ENCODE measurements around the gene MUC5AC. TPM values are rescaled to one million over a fixed set of nuclear protein-coding genes. Genes with fewer than 3 reads are reported as not detected.
"Not testable (repeated sequence)": the region's sequence is repeated elsewhere in the genome, so short reads cannot be mapped to it uniquely, and the experiment has no call there.

The MUC5AC gene
- total RNA-seq, 1 donor: under 0.01 TPM

- H3K27me3 ChIP-seq (ENCODE audit: insufficient read depth, low read length): no peaks in the 10 kb centered on the region
- no peak overlapping the region for H3K4me3 ChIP-seq (ENCODE audit: low read length)
- H3K4me1 ChIP-seq (ENCODE audit: insufficient read depth, low read length): no peaks in the 10 kb centered on the region
- H3K9me3 ChIP-seq (ENCODE audit: low read depth, low read length): no peaks in the 10 kb centered on the region
Observed at GRCh38 chr11:1237128-1237580, 79.4 kb downstream of the MUC5AC start.

GRCh38 chr11:1237851-1238250, 80.1 kb downstream of the MUC5AC start:
- Histone ChIP-seq H3K4me3 (ENCODE audit: low read length) (no peak overlapping the region), H3K27me3 (ENCODE audit: insufficient read depth, low read length) (no peaks in the 10 kb centered on the region), H3K9me3 (ENCODE audit: low read depth, low read length) (no peaks in the 10 kb centered on the region), H3K4me1 (ENCODE audit: insufficient read depth, low read length) (no peaks in the 10 kb centered on the region)

GRCh38 chr11:1238767-1239595, 81.2 kb downstream of the MUC5AC start:
- Histone ChIP-seq H3K9me3 (ENCODE audit: low read depth, low read length) (no peaks in the 10 kb centered on the region), H3K4me1 (ENCODE audit: insufficient read depth, low read length) (no peaks in the 10 kb centered on the region), H3K4me3 (ENCODE audit: low read length) (no peak overlapping the region), H3K27me3 (ENCODE audit: insufficient read depth, low read length) (no peaks in the 10 kb centered on the region)

- no peak overlapping the region for H3K4me3 ChIP-seq (ENCODE audit: low read length)
- H3K27me3 ChIP-seq (ENCODE audit: insufficient read depth, low read length): no peaks in the 10 kb centered on the region
- no peaks in the 10 kb centered on the region for H3K4me1 ChIP-seq (ENCODE audit: insufficient read depth, low read length)
- H3K9me3 ChIP-seq (ENCODE audit: low read depth, low read length): no peaks in the 10 kb centered on the region
Observed at GRCh38 chr11:1239596-1240205, 81.9 kb downstream of the MUC5AC start.

- H3K27me3 ChIP-seq (ENCODE audit: insufficient read depth, low read length): no peaks in the 10 kb centered on the region
- H3K4me3 ChIP-seq (ENCODE audit: low read length): no peak overlapping the region
- H3K9me3 ChIP-seq (ENCODE audit: low read depth, low read length): no peaks in the 10 kb centered on the region
- H3K4me1 ChIP-seq (ENCODE audit: insufficient read depth, low read length): no peaks in the 10 kb centered on the region
Observed at GRCh38 chr11:1240771-1241170, 83.0 kb downstream of the MUC5AC start.

- H3K4me3 ChIP-seq (ENCODE audit: low read length): no peak overlapping the region
- no peaks in the 10 kb centered on the region for H3K4me1 ChIP-seq (ENCODE audit: insufficient read depth, low read length)
- no peaks in the 10 kb centered on the region for H3K9me3 ChIP-seq (ENCODE audit: low read depth, low read length)
- no peaks in the 10 kb centered on the region for H3K27me3 ChIP-seq (ENCODE audit: insufficient read depth, low read length)
Observed at GRCh38 chr11:1241706-1242105, 84.0 kb downstream of the MUC5AC start.

GRCh38 chr11:1242289-1242688, 84.5 kb downstream of the MUC5AC start:
- Histone ChIP-seq H3K4me1 (ENCODE audit: insufficient read depth, low read length) (no peaks in the 10 kb centered on the region), H3K9me3 (ENCODE audit: low read depth, low read length) (no peaks in the 10 kb centered on the region), H3K27me3 (ENCODE audit: insufficient read depth, low read length) (no peaks in the 10 kb centered on the region), H3K4me3 (ENCODE audit: low read length) (no peak overlapping the region)

- not testable (repeated sequence) for H3K4me1 ChIP-seq (ENCODE audit: insufficient read depth, low read length); H3K4me3 ChIP-seq (ENCODE audit: low read length); H3K27me3 ChIP-seq (ENCODE audit: insufficient read depth, low read length); H3K9me3 ChIP-seq (ENCODE audit: low read depth, low read length)
Observed at GRCh38 chr11:1242751-1243150, 85.0 kb downstream of the MUC5AC start.

GRCh38 chr11:1243521-1243920, 85.8 kb downstream of the MUC5AC start:
- not testable (repeated sequence) for H3K4me1 ChIP-seq (ENCODE audit: insufficient read depth, low read length); H3K4me3 ChIP-seq (ENCODE audit: low read length); H3K9me3 ChIP-seq (ENCODE audit: low read depth, low read length); H3K27me3 ChIP-seq (ENCODE audit: insufficient read depth, low read length)

- not testable (repeated sequence) for H3K4me3 ChIP-seq (ENCODE audit: low read length); H3K27me3 ChIP-seq (ENCODE audit: insufficient read depth, low read length); H3K4me1 ChIP-seq (ENCODE audit: insufficient read depth, low read length); H3K9me3 ChIP-seq (ENCODE audit: low read depth, low read length)
Observed at GRCh38 chr11:1244557-1244956, 86.8 kb downstream of the MUC5AC start.

GRCh38 chr11:1245717-1246116, 88.0 kb downstream of the MUC5AC start:
- H3K9me3 ChIP-seq (ENCODE audit: low read depth, low read length); H3K27me3 ChIP-seq (ENCODE audit: insufficient read depth, low read length); H3K4me1 ChIP-seq (ENCODE audit: insufficient read depth, low read length); H3K4me3 ChIP-seq (ENCODE audit: low read length): not testable (repeated sequence)

- not testable (repeated sequence) for H3K27me3 ChIP-seq (ENCODE audit: insufficient read depth, low read length); H3K9me3 ChIP-seq (ENCODE audit: low read depth, low read length); H3K4me1 ChIP-seq (ENCODE audit: insufficient read depth, low read length); H3K4me3 ChIP-seq (ENCODE audit: low read length)
Observed at GRCh38 chr11:1246301-1246700, 88.5 kb downstream of the MUC5AC start.

- not testable (repeated sequence) for H3K4me1 ChIP-seq (ENCODE audit: insufficient read depth, low read length); H3K9me3 ChIP-seq (ENCODE audit: low read depth, low read length); H3K27me3 ChIP-seq (ENCODE audit: insufficient read depth, low read length); H3K4me3 ChIP-seq (ENCODE audit: low read length)
Observed at GRCh38 chr11:1247026-1247425, 89.3 kb downstream of the MUC5AC start.

- H3K4me1 ChIP-seq (ENCODE audit: insufficient read depth, low read length); H3K4me3 ChIP-seq (ENCODE audit: low read length); H3K9me3 ChIP-seq (ENCODE audit: low read depth, low read length); H3K27me3 ChIP-seq (ENCODE audit: insufficient read depth, low read length): not testable (repeated sequence)
Observed at GRCh38 chr11:1248951-1249350, 91.2 kb downstream of the MUC5AC start.

- H3K4me1 ChIP-seq (ENCODE audit: insufficient read depth, low read length); H3K9me3 ChIP-seq (ENCODE audit: low read depth, low read length); H3K4me3 ChIP-seq (ENCODE audit: low read length); H3K27me3 ChIP-seq (ENCODE audit: insufficient read depth, low read length): not testable (repeated sequence)
Observed at GRCh38 chr11:1250411-1250810, 92.7 kb downstream of the MUC5AC start.
